CD4-positive, alpha-beta T cell treated with Interleukin-10 for 1 hour (primary cell): ENCODE results near the gene CLK2.
"Not testable (repeated sequence)": the region's sequence is repeated elsewhere in the genome, so short reads cannot be mapped to it uniquely, and the experiment has no call there.

Experiments used
- DNase-seq: peaks from one replicate; pipeline ENCODE4 v3.0.0-alpha.2; 2020

CLK2 gene

GRCh38 chr1:155263067-155263466 is 10.2 kb downstream of the CLK2 start:
- no peak for DNase-seq

- peak; percentile 92 for DNase-seq
Observed at GRCh38 chr1:155261852-155262673, 11.2 kb downstream of the CLK2 start, which contains the start of gene SCAMP3. SCAMP3 (minus strand) TSS chr1:155262360; CDS start chr1:155262151, 209 bp downstream.

GRCh38 chr1:155261493-155261851 is 11.8 kb downstream of the CLK2 start:
- DNase-seq: peak; percentile 32

GRCh38 chr1:155260276-155260675 is 13.0 kb downstream of the CLK2 start:
- no peak for DNase-seq

- DNase-seq: no peak
Observed at GRCh38 chr1:155256058-155256852, 17.0 kb downstream of the CLK2 start.

GRCh38 chr1:155255243-155256007 is 17.9 kb downstream of the CLK2 start, which contains the start of gene ENTREP3:
ENTREP3 (minus strand) TSS chr1:155255483; CDS start chr1:155254877, 606 bp downstream.
- DNase-seq: peak; percentile 84

- DNase-seq: no peak
Observed at GRCh38 chr1:155254714-155255242, 18.5 kb downstream of the CLK2 start.

- DNase-seq: no peak
Observed at GRCh38 chr1:155254228-155254713, 19.0 kb downstream of the CLK2 start.

- DNase-seq: no peak
Observed at GRCh38 chr1:155253797-155254196, 19.5 kb downstream of the CLK2 start.

- DNase-seq: no peak
Observed at GRCh38 chr1:155253208-155253607, 20.1 kb downstream of the CLK2 start.

GRCh38 chr1:155251566-155251965 is 21.7 kb downstream of the CLK2 start:
- DNase-seq: no peak

GRCh38 chr1:155250633-155251449 is 22.5 kb downstream of the CLK2 start:
- peak; percentile 95 for DNase-seq

- DNase-seq: peak; percentile 24
Observed at GRCh38 chr1:155250246-155250632, 23.1 kb downstream of the CLK2 start.

- no peak for DNase-seq
Observed at GRCh38 chr1:155247667-155248553, 25.4 kb downstream of the CLK2 start.

GRCh38 chr1:155246796-155247195 is 26.5 kb downstream of the CLK2 start:
- not testable (repeated sequence) for DNase-seq

- no peak for DNase-seq
Observed at GRCh38 chr1:155245163-155245524, 28.2 kb downstream of the CLK2 start.

- peak; percentile 98 for DNase-seq
Observed at GRCh38 chr1:155244368-155245162, 28.7 kb downstream of the CLK2 start.

- DNase-seq: no peak
Observed at GRCh38 chr1:155242805-155243358, 30.4 kb downstream of the CLK2 start.

GRCh38 chr1:155241841-155242264 is 31.5 kb downstream of the CLK2 start:
- peak; percentile 25 for DNase-seq
